Measurements from ENCODE around the gene NPIPB6. TPM values are rescaled to one million over a fixed set of nuclear protein-coding genes. Genes with fewer than 3 reads are reported as not detected.
A peak's percentile ranks its signal among the peaks of the same experiment; 100 is the strongest.
"Not testable (repeated sequence)": the region's sequence is repeated elsewhere in the genome, so short reads cannot be mapped to it uniquely, and the experiment has no call there.

The NPIPB6 gene
- 1 to 10 TPM in 2 of 3 donors, not detected in 1; 4.1 to 5.7 TPM for total RNA-seq
- 2.0 TPM for total RNA-seq (2013)

DNA sequence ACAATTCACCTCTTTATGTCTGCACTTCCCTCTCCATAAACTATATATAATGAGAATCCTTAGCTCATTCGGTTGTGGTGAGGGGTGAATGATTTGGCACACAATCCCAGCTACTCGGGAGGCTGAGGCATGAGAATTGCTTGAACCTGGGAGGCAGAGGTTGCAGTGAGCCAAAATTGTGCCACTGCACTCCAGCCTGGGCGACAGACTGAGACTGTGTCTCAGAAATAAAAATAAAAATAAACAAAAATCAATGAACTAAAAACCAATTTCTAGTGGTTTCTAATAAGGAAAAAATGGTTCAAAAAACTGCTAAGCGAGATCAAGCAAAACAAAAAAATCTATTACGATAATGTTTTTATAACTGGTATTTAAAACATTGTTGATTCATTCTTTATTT, at the start of gene NPIPB6:
NPIPB6 (minus strand) TSS at position 101 of the 400 bp plus-strand sequence. CDS start 686 bp downstream, outside the sequence.
- DNase-seq; H3K4me3 ChIP-seq (ENCODE audit: low read length); ATAC-seq; H3K27me3 ChIP-seq (ENCODE audit: control insufficient read depth, insufficient read depth, low read length); H3K9me3 ChIP-seq (ENCODE audit: control insufficient read depth, insufficient read depth, low read length); H3K27me3 Mint-ChIP-seq (ENCODE audit: low read depth in 2 of 2); H3K27ac Mint-ChIP-seq; H3K4me1 ChIP-seq (ENCODE audit: control insufficient read depth, insufficient read depth, low read length); intact Hi-C loops (cut with micrococcal nuclease); H3K4me1 Mint-ChIP-seq; H3K9me3 Mint-ChIP-seq; H3K4me3 Mint-ChIP-seq; H3K27ac ChIP-seq (ENCODE audit: low read length); H3K36me3 ChIP-seq (ENCODE audit: control insufficient read depth, insufficient read depth, low read length); H3K36me3 Mint-ChIP-seq: not testable (repeated sequence)
- no CpG with 5 or more reads among the region's 5 CpGs for WGBS (ENCODE audit: insufficient coverage)

DNA sequence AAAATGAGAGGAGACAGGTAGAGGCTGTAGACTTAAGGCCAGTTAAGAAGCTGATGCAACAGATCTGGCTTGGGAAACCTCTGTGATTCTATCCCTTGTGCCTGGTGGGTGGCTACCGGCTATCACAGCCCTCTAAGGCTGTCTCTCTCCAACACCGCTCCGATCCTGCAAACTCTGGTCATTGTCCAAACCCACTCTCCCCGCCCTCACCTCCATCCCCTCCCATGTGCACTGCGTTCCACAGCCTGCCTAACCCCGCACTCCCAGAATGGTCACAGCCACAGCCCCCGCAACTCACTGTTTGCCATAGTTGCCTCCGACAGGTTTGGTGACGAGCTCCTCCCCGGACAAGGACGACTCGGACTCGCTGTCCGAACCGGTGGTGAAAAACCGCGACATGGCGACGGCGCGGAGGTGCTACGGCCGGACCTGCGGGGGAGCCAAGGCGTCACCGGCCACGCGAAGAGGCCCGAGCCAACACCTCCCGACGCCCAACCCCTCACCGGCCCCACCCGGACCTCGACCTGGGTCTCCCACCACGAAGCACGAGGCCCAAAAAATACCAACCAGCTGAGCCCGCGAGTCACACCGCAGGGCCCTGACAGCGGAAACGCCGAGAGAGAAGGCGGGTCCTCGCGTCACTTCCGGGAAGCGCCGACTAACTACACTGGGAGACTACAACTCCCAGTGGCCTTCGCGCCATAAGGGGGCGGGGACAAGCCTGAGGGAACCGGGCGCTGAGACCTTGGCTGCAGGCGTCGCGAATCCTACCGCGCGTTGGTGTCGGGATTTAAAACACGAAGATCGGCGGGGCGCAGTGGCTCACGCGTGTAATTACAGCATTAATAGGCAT, 40.1 kb upstream of the NPIPB6 start, which contains the start of gene EIF3CL:
EIF3CL (minus strand) TSS at position 622 of the 853 bp plus-strand sequence; CDS start at position 399, 223 bp downstream.
- H3K9me3 Mint-ChIP-seq; H3K4me3 ChIP-seq (ENCODE audit: low read length); H3K27ac ChIP-seq (ENCODE audit: low read length); H3K36me3 ChIP-seq (ENCODE audit: control insufficient read depth, insufficient read depth, low read length); H3K4me1 ChIP-seq (ENCODE audit: control insufficient read depth, insufficient read depth, low read length); H3K27me3 Mint-ChIP-seq (ENCODE audit: low read depth in 2 of 2); H3K36me3 Mint-ChIP-seq; H3K9me3 ChIP-seq (ENCODE audit: control insufficient read depth, insufficient read depth, low read length); H3K27me3 ChIP-seq (ENCODE audit: control insufficient read depth, insufficient read depth, low read length); H3K4me1 Mint-ChIP-seq; DNase-seq; intact Hi-C loops (cut with micrococcal nuclease); H3K27ac Mint-ChIP-seq: not testable (repeated sequence)
- peak within 1 kb of the TSS; percentile 62 for H3K4me3 Mint-ChIP-seq
- no CpG with 5 or more reads among the region's 66 CpGs for WGBS (ENCODE audit: insufficient coverage)
- peak; percentile 98 to 99 (median 99) for ATAC-seq

DNA sequence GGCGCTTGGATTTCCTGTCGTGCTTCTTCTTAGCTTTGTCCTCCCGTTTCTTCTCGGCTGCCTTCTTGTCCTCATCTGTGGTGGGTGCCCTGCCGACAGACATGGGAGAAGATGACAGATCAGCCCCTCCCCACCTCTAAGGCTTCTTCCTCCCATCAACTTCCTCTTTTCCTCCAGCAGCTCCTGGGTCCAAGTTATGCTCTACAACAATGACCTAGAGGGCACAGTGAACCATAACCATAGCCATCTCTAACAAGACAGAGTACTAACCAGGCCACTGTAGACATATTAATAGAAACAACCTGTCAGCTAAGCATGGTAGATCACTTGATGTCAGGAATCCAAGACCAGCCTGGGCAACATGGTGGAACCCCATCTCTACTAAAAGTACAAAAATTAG, 28.7 kb upstream of the NPIPB6 start:
- H3K9me3 Mint-ChIP-seq; H3K4me3 Mint-ChIP-seq; H3K36me3 Mint-ChIP-seq; intact Hi-C loops (cut with micrococcal nuclease); DNase-seq; H3K4me3 ChIP-seq (ENCODE audit: low read length); H3K9me3 ChIP-seq (ENCODE audit: control insufficient read depth, insufficient read depth, low read length); H3K27me3 ChIP-seq (ENCODE audit: control insufficient read depth, insufficient read depth, low read length); ATAC-seq; H3K36me3 ChIP-seq (ENCODE audit: control insufficient read depth, insufficient read depth, low read length); H3K27ac ChIP-seq (ENCODE audit: low read length); H3K27ac Mint-ChIP-seq; H3K4me1 Mint-ChIP-seq; H3K27me3 Mint-ChIP-seq (ENCODE audit: low read depth in 2 of 2); H3K4me1 ChIP-seq (ENCODE audit: control insufficient read depth, insufficient read depth, low read length): not testable (repeated sequence)
- no CpG with 5 or more reads among the region's 5 CpGs for WGBS (ENCODE audit: insufficient coverage)

DNA sequence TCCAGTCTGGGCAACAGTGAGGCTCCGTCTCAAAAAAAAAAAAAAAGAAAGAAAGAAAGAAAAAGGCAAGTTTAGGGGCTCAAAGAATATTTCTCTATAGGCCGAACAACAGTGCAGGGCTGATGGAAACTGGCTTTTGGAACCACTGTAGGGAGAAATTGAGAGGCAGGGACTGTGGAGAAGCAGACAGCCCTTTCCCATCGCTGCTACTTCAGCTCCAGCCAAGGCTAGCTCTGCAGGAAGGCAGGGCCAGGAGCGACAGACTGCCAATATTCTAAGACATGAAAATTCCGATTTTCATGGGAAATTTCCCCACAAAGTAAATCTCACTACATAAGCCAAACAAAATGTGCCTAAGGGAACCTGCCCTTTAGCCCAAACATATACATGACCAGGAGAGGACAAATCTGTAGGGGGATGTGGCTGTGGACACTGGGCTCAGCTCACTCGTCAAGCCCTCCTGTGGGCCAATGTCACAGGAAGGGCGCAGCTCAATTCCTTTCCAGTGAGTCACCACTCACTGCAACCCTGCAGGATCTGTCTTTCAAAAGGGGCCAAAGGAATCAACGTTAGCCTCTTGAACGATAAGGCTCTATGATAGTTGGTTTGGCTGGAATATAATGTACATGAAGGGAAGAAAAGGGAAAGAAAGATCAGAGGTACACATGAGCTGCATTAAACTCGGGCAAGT, 19.0 kb upstream of the NPIPB6 start:
- H3K27ac Mint-ChIP-seq; H3K36me3 Mint-ChIP-seq; intact Hi-C loops (cut with micrococcal nuclease); H3K27me3 Mint-ChIP-seq (ENCODE audit: low read depth in 2 of 2); H3K4me3 ChIP-seq (ENCODE audit: low read length); H3K4me3 Mint-ChIP-seq; H3K9me3 Mint-ChIP-seq; DNase-seq; ATAC-seq; H3K36me3 ChIP-seq (ENCODE audit: control insufficient read depth, insufficient read depth, low read length); H3K4me1 ChIP-seq (ENCODE audit: control insufficient read depth, insufficient read depth, low read length); H3K27ac ChIP-seq (ENCODE audit: low read length); H3K27me3 ChIP-seq (ENCODE audit: control insufficient read depth, insufficient read depth, low read length); H3K9me3 ChIP-seq (ENCODE audit: control insufficient read depth, insufficient read depth, low read length); H3K4me1 Mint-ChIP-seq: not testable (repeated sequence)
- WGBS (ENCODE audit: insufficient coverage): no CpG with 5 or more reads among the region's 10 CpGs

DNA sequence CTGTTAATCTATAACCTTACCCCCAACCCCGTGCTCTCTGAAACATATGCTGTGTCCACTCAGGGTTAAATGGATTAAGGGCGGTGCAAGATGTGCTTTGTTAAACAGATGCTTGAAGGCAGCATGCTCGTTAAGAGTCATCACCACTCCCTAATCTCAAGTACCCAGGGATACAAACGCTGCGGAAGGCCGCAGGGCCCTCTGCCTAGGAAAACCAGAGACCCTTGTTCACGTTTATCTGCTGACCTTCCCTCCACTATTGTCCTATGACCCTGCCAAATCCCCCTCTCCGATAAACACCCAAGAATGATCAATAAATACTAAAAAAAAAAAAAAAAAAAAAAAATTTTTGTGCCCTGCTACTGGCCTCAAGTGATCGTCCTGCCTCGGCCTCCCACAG, 14.5 kb upstream of the NPIPB6 start:
- H3K27ac ChIP-seq (ENCODE audit: low read length); intact Hi-C loops (cut with micrococcal nuclease); H3K4me1 ChIP-seq (ENCODE audit: control insufficient read depth, insufficient read depth, low read length); H3K27ac Mint-ChIP-seq; H3K27me3 Mint-ChIP-seq (ENCODE audit: low read depth in 2 of 2); ATAC-seq; H3K4me3 Mint-ChIP-seq; H3K27me3 ChIP-seq (ENCODE audit: control insufficient read depth, insufficient read depth, low read length); H3K36me3 Mint-ChIP-seq; H3K9me3 ChIP-seq (ENCODE audit: control insufficient read depth, insufficient read depth, low read length); H3K4me3 ChIP-seq (ENCODE audit: low read length); H3K4me1 Mint-ChIP-seq; H3K9me3 Mint-ChIP-seq; DNase-seq; H3K36me3 ChIP-seq (ENCODE audit: control insufficient read depth, insufficient read depth, low read length): not testable (repeated sequence)
- WGBS (ENCODE audit: insufficient coverage): 94% methylated on average over 3 of the region's 10 CpGs

DNA sequence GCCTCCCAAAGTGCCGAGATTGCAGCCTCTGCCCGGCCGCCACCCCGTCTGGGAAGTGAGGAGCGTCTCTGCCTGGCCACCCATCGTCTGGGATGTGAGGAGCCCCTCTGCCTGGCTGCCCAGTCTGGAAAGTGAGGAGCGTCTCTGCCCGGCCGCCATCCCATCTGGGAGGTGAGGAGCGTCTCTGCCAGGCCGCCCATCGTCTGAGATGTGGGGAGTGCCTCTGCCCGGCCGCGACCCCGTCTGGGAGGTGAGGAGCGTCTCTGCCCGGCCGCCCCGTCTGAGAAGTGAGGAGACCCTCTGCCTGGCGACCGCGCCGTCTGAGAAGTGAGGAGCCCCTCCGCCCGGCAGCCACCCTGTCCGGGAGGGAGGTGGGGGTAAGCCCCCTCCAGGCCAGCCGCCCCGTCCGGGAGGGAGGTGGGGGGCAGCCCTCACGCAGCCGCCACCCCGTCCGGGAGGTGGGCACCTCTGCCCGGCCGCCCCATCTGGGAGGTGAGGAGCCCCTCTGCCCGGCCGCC, 13.9 kb upstream of the NPIPB6 start:
- intact Hi-C loops (cut with micrococcal nuclease); H3K9me3 ChIP-seq (ENCODE audit: control insufficient read depth, insufficient read depth, low read length); H3K9me3 Mint-ChIP-seq; H3K36me3 ChIP-seq (ENCODE audit: control insufficient read depth, insufficient read depth, low read length); H3K27ac ChIP-seq (ENCODE audit: low read length); H3K27me3 Mint-ChIP-seq (ENCODE audit: low read depth in 2 of 2); H3K27ac Mint-ChIP-seq; H3K36me3 Mint-ChIP-seq; H3K4me1 Mint-ChIP-seq; ATAC-seq; H3K4me3 Mint-ChIP-seq; H3K27me3 ChIP-seq (ENCODE audit: control insufficient read depth, insufficient read depth, low read length); DNase-seq; H3K4me3 ChIP-seq (ENCODE audit: low read length); H3K4me1 ChIP-seq (ENCODE audit: control insufficient read depth, insufficient read depth, low read length): not testable (repeated sequence)
- 90% methylated on average over 18 of the region's 38 CpGs for WGBS (ENCODE audit: insufficient coverage)

DNA sequence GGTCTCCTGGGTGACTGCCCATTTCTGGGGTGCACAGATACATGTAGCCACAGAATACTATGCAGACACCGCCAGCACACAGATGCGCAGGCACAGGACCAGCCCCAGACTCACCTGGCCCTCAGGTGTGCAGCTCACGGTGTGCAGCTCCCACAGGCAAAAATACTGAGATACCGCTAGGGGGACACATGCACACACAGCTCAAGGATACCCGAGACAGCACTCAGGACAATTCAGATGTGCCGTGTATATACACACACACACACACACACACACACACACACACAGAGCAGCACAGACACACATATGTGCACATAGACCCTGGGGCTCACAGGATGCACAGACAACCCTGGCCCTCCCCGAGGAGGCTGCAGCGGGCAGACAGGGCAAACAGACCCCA, 11.8 kb upstream of the NPIPB6 start:
- H3K27ac ChIP-seq (ENCODE audit: low read length); H3K36me3 Mint-ChIP-seq; H3K9me3 Mint-ChIP-seq; H3K27me3 ChIP-seq (ENCODE audit: control insufficient read depth, insufficient read depth, low read length); H3K27ac Mint-ChIP-seq; intact Hi-C loops (cut with micrococcal nuclease); H3K36me3 ChIP-seq (ENCODE audit: control insufficient read depth, insufficient read depth, low read length); H3K4me1 Mint-ChIP-seq; H3K4me3 Mint-ChIP-seq; H3K27me3 Mint-ChIP-seq (ENCODE audit: low read depth in 2 of 2); H3K4me3 ChIP-seq (ENCODE audit: low read length); H3K9me3 ChIP-seq (ENCODE audit: control insufficient read depth, insufficient read depth, low read length); DNase-seq; H3K4me1 ChIP-seq (ENCODE audit: control insufficient read depth, insufficient read depth, low read length): not testable (repeated sequence)
- ATAC-seq: peak in 2 of 3 donors; percentile 34 to 68
- no CpG with 5 or more reads among the region's 8 CpGs for WGBS (ENCODE audit: insufficient coverage)

Data from natural killer cell (primary cell).